Measurements from ENCODE around the gene NOP56.
"Not testable (repeated sequence)": the region's sequence is repeated elsewhere in the genome, so short reads cannot be mapped to it uniquely, and the experiment has no call there.

Gene NOP56

GRCh38 chr20:2640899-2641298, 11.5 kb upstream of the NOP56 start:
- no peak for DNase-seq

GRCh38 chr20:2643708-2644107, 8.7 kb upstream of the NOP56 start:
- DNase-seq, result no peak

GRCh38 chr20:2652724-2653555, 508 bp downstream of the NOP56 start:
- DNase-seq, result no peak

GRCh38 chr20:2653556-2654383, 1.3 kb downstream of the NOP56 start:
- DNase-seq, result no peak

- no peak for DNase-seq
These were observed 2.0 kb downstream of the NOP56 start for GRCh38 chr20:2654384-2654822.

- no peak for DNase-seq
These were observed 2.4 kb downstream of the NOP56 start for GRCh38 chr20:2654831-2655230.

- no peak for DNase-seq
These were observed 3.1 kb downstream of the NOP56 start for GRCh38 chr20:2655331-2656116.

- DNase-seq, result no peak
These were observed 4.2 kb downstream of the NOP56 start for GRCh38 chr20:2656471-2657117.

GRCh38 chr20:2657241-2657640, 4.8 kb downstream of the NOP56 start:
- no peak for DNase-seq

- DNase-seq, result no peak
These were observed 5.2 kb downstream of the NOP56 start for GRCh38 chr20:2657674-2658073.

- DNase-seq, result no peak
These were observed 6.3 kb downstream of the NOP56 start for GRCh38 chr20:2658414-2659354.

GRCh38 chr20:2659547-2659946, 7.1 kb downstream of the NOP56 start:
- no peak for DNase-seq

- DNase-seq, result no peak
These were observed 11.0 kb downstream of the NOP56 start for GRCh38 chr20:2663364-2663886.

GRCh38 chr20:2663887-2664719, 11.7 kb downstream of the NOP56 start, which contains the start of gene IDH3B:
IDH3B (minus strand) TSS chr20:2664216; CDS start chr20:2664188, 28 bp downstream.
- DNase-seq, result peak; percentile 97

GRCh38 chr20:2671977-2672376, 19.5 kb downstream of the NOP56 start:
- no peak for DNase-seq

- no peak for DNase-seq
These were observed 20.0 kb downstream of the NOP56 start for GRCh38 chr20:2672446-2672845.

GRCh38 chr20:2673453-2673852, 21.0 kb downstream of the NOP56 start:
- no peak for DNase-seq

GRCh38 chr20:2680046-2680445, 27.6 kb downstream of the NOP56 start:
- no peak for DNase-seq

GRCh38 chr20:2682040-2682439, 29.6 kb downstream of the NOP56 start:
- not testable (repeated sequence) for DNase-seq

- DNase-seq, result not testable (repeated sequence)
These were observed 32.4 kb downstream of the NOP56 start for GRCh38 chr20:2684817-2685216.
